Neuronal stem cell (in vitro differentiated cells): ENCODE data around the gene SMG1.

Source experiments
- DNase-seq: peaks from one replicate; pipeline ENCODE4 v3.0.0-alpha.2; 2013; ENCODE audit warnings: low spot score
- H2AFZ ChIP-seq: one replicate; pipeline ENCODE4 v1.6.1; 2013; ENCODE audit warnings: mild to moderate bottlenecking, low read length, inconsistent platforms
- H2AK5ac ChIP-seq: 2 replicates; pipeline ENCODE4 v1.6.1; 2013; ENCODE audit warnings: low read depth, mild to moderate bottlenecking, inconsistent platforms, low read length, moderate library complexity, mixed read lengths
- H2BK120ac ChIP-seq: 2 replicates; pipeline ENCODE4 v1.6.1; 2013; ENCODE audit warnings: low read depth, mild to moderate bottlenecking, inconsistent platforms, low read length, moderate library complexity, mixed read lengths
- H2BK12ac ChIP-seq: one replicate; pipeline ENCODE4 v1.6.1; 2013; ENCODE audit warnings: low read length, inconsistent platforms
- H2BK15ac ChIP-seq: 2 replicates; pipeline ENCODE4 v1.6.1; 2013; ENCODE audit warnings: mild to moderate bottlenecking, low read length, inconsistent platforms, mixed read lengths
- H2BK5ac ChIP-seq: one replicate; pipeline ENCODE4 v1.6.1; 2013; ENCODE audit warnings: inconsistent platforms, mild to moderate bottlenecking, low read length, moderate library complexity
- H3K14ac ChIP-seq: one replicate; pipeline ENCODE4 v1.6.1; 2013; ENCODE audit warnings: low read length, inconsistent platforms
- H3K18ac ChIP-seq: 2 replicates; pipeline ENCODE4 v1.6.1; 2013; ENCODE audit warnings: low read length, inconsistent platforms
- H3K23ac ChIP-seq: 2 replicates; pipeline ENCODE4 v1.6.1; 2013; ENCODE audit warnings: low read depth, mild to moderate bottlenecking, mixed read lengths, low read length, inconsistent platforms; ENCODE audit not compliant: poor library complexity
- H3K27ac ChIP-seq: replicated peaks from 3 replicates; pipeline ENCODE4 v1.5.1; 2013; ENCODE audit warnings: low read length, inconsistent platforms
- H3K27me3 ChIP-seq, 3 experiments: 2 replicates each; pipeline ENCODE4 v1.6.1; 2013; ENCODE audit warnings: low read length in 3 of 3, mild to moderate bottlenecking in 2 of 3, inconsistent platforms in 1 of 3, low read depth in 1 of 3, mixed read lengths in 1 of 3, moderate library complexity in 1 of 3; ENCODE audit not compliant: control insufficient read depth in 3 of 3, insufficient read depth in 3 of 3
- H3K36me3 ChIP-seq, 2 donors: replicated peaks in 1 of 2; 2 replicates each; pipeline ENCODE4 v1.6.1; 2013; ENCODE audit warnings: low read length in 2 of 2; ENCODE audit not compliant: control insufficient read depth in 2 of 2, insufficient read depth in 2 of 2
- H3K4ac ChIP-seq: 2 replicates; pipeline ENCODE4 v1.6.1; 2013; ENCODE audit warnings: inconsistent platforms, mild to moderate bottlenecking, low read length, moderate library complexity
- H3K4me1 ChIP-seq, 2 donors: 1 replicate in 1 of 2; 2 replicates in 1 of 2; pipeline ENCODE4 v1.6.1; 2013; ENCODE audit warnings: low read length in 2 of 2, low read depth in 1 of 2; ENCODE audit not compliant: control insufficient read depth in 2 of 2, insufficient read depth in 1 of 2
- H3K4me2 ChIP-seq: one replicate; pipeline ENCODE4 v1.6.1; 2013; ENCODE audit warnings: mild to moderate bottlenecking, low read length, inconsistent platforms; ENCODE audit not compliant: insufficient read depth, poor library complexity, severe bottlenecking
- H3K4me3 ChIP-seq, 2 donors: 2 replicates each; pipeline ENCODE4 v1.5.1; 2013; ENCODE audit warnings: low read length in 2 of 2, mild to moderate bottlenecking in 2 of 2, inconsistent platforms in 1 of 2, moderate library complexity in 1 of 2
- H3K79me1 ChIP-seq: one replicate; pipeline ENCODE4 v1.6.1; 2013; ENCODE audit warnings: low read depth, mild to moderate bottlenecking, inconsistent platforms, low read length, moderate library complexity
- H3K9ac ChIP-seq: one replicate; pipeline ENCODE4 v1.6.1; 2013; ENCODE audit warnings: mild to moderate bottlenecking, low read depth, low read length, inconsistent platforms; ENCODE audit not compliant: poor library complexity
- H3K9me3 ChIP-seq, 2 donors: replicated peaks in 1 of 2; 2 replicates each; pipeline versions ENCODE3 to v1.6.1; 2013; ENCODE audit warnings: low read length in 2 of 2, mild to moderate bottlenecking in 2 of 2, inconsistent platforms in 1 of 2, low read depth in 1 of 2, mixed read lengths in 1 of 2, moderate library complexity in 1 of 2; ENCODE audit not compliant: control insufficient read depth in 2 of 2, insufficient read depth in 1 of 2
- H4K8ac ChIP-seq: one replicate; pipeline ENCODE4 v1.6.1; 2013; ENCODE audit warnings: low read depth, mild to moderate bottlenecking, inconsistent platforms, low read length, moderate library complexity
- H4K91ac ChIP-seq: one replicate; pipeline ENCODE4 v1.6.1; 2013; ENCODE audit warnings: low read length, low read depth, mild to moderate bottlenecking, inconsistent platforms; ENCODE audit not compliant: poor library complexity
- WGBS, 2 donors: extraction: QIAGEN DNeasy Blood & Tissue Kit; methylation state at CpG; one replicate each; pipeline ENCODE4 v1.1.7; 2013; ENCODE audit warnings: missing lambda C conversion rate in 2 of 2, mixed read lengths in 1 of 2; ENCODE audit not compliant: insufficient read length in 2 of 2, insufficient replicate concordance in 1 of 2; ENCODE audit errors: extremely low coverage in 2 of 2; 5-methylcytosine and 5-hydroxymethylcytosine counted together

Gene SMG1

DNA sequence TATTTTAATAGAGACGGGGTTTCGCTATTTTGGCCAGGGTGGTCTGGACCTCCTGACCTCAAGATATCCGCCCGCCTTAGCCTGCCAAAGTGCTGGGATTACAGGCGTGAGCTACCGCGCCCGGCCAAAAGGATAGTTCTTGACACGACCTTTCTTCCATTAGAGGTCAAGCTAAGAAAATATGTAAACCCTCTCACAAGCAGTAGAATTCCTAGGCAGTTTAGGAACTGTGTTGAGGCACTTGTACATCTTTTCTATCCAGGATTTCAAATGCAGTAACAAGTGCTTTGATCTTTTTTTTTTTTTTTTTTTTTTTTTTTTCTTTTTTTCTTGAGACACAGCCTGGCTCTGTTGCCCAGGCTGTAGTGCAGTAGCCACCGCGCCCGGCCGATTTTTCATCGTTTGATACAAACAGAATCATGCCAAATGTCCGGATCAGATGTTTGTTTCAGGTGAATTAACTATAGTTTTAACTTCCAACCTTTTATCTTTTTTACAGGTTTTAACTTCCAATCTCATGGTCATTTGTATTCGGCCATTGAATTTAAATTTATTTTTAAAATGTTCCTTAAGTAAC is 123.4 kb downstream of the SMG1 start:
- Histone ChIP-seq H3K27me3 (no peaks in the 10 kb centered on the region), H3K9me3 (no peaks in the 10 kb centered on the region), H4K91ac (no peak overlapping the region), H3K9ac (no peak overlapping the region), H2BK12ac (peak overlapping the region; percentile 14), H3K4ac (no peak overlapping the region), H4K8ac (no peak overlapping the region), H2AFZ (no peak overlapping the region), H3K4me3 (no peak overlapping the region), H3K4me1 (peaks cover 2 to 12% of the 10 kb centered on the region in 2 donors), H3K36me3 (peaks cover 2 to 53% of the 10 kb centered on the region in 2 donors), H3K79me1 (peaks cover 6% of the 10 kb centered on the region), H3K27ac (peak overlapping the region; percentile 59), H2BK120ac (no peak overlapping the region), H2AK5ac (peak overlapping the region; percentile 90), H3K4me2 (no peak overlapping the region), H3K14ac (no peak overlapping the region), H2BK5ac (no peak overlapping the region), H2BK15ac (no peak overlapping the region), H3K18ac (no peak overlapping the region), H3K23ac (no peak overlapping the region)
- DNase-seq, result no peak
- WGBS, 2 donors, result no CpG with 5 or more reads among the region's 16 CpGs

DNA sequence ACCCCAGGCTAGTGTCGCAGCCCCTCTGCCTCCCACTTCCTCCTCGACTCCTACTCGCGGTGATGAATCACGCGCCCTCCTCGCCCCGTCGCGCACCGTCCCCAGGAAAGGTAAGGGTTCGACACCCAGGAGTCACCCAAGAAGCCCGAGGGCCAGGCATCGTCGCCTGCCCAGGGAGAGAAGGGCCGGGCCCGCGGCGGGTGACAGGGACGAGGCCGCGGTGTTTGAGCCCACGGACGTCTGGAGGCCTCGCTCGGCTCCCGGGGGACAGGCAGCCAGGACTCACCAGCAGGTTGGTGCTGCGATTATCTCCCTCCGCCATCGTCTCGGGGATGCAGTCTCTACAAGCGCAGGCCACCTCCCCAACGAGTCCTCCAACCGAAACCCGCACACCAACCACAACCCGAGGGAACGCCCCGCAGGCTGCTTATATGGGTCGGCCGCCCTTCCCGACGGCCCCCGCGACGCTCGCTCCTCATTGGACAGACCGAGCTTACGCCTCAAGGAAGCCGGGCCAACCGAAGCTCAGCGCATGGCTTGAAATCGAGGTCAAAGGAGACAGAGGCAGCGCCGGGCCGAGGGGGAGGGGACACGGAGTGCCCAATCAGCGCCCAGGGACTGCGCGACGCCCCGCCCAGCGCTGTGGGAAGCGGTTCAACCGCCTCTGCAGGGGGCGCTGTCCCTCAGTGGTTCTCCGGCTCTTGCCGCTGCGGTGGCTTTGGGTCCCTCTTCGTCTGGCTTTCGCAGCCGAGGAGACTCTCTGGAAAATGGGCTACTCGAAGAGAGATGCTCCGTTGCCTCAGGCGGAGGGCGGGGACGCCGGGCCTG is 124.8 kb downstream of the SMG1 start, which contains the start of gene ARL6IP1:
Gene ARL6IP1 (minus strand): TSS at position 405 of the 828 bp plus-strand sequence. CDS start 83 bp downstream, at position 322.
- peak within 1 kb of the TSS; percentile 97 for H3K9ac ChIP-seq
- peak within 1 kb of the TSS; percentile 76 for H4K8ac ChIP-seq
- H2AFZ ChIP-seq, result peak within 1 kb of the TSS; percentile 81
- peak within 1 kb of the TSS; percentile 95 for H3K27ac ChIP-seq
- H3K36me3 ChIP-seq, result peaks cover 4 to 53% of the 10 kb centered on the region in 2 donors
- no peak within 1 kb of the TSS for H2BK12ac ChIP-seq
- peaks cover 6% of the 10 kb centered on the region for H3K79me1 ChIP-seq
- H3K4me3 ChIP-seq, result peak within 1 kb of the TSS; percentile 91 to 95
- peak within 1 kb of the TSS; percentile 96 for H2AK5ac ChIP-seq
- peaks cover 2 to 12% of the 10 kb centered on the region in 2 donors for H3K4me1 ChIP-seq
- H2BK15ac ChIP-seq, result peak within 1 kb of the TSS; percentile 91
- WGBS, 2 donors, result no CpG with 5 or more reads among the region's 77 CpGs
- peak within 1 kb of the TSS; percentile 71 for H3K4me2 ChIP-seq
- H2BK120ac ChIP-seq, result peak within 1 kb of the TSS; percentile 95
- H3K14ac ChIP-seq, result peak within 1 kb of the TSS; percentile 95
- H3K9me3 ChIP-seq, result no peaks in the 10 kb centered on the region
- peak within 1 kb of the TSS; percentile 82 for H4K91ac ChIP-seq
- DNase-seq, result peak; percentile 99
- peak within 1 kb of the TSS; percentile 98 for H3K18ac ChIP-seq
- no peaks in the 10 kb centered on the region for H3K27me3 ChIP-seq
- H3K4ac ChIP-seq, result peak within 1 kb of the TSS; percentile 77
- peak within 1 kb of the TSS; percentile 99 for H3K23ac ChIP-seq
- peak within 1 kb of the TSS; percentile 98 for H2BK5ac ChIP-seq

DNA sequence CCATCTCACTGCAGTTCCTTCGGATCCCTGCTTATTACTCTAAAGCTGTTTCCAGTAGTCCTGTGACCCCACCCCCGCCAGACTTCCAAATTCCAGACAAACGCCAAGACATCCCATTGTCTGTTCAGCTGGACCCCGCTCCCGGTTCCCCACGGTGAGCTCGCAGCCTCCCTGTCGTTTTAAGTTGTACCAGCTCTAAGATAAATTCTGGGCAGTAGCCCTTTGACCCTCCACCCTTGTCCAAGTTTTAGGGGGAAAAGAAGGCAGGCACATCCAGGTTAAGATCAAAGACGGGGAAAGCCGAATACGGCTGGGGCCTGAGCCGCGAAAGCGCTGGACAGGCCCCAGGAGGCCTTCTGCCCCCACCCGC is 125.4 kb downstream of the SMG1 start:
- Histone ChIP-seq H4K91ac (peak overlapping the region; percentile 82), H4K8ac (no peak overlapping the region), H2BK12ac (no peak overlapping the region), H3K18ac (peak overlapping the region; percentile 97), H3K4me3 (peak overlapping the region; percentile 91 to 95), H2BK15ac (peak overlapping the region; percentile 87), H3K4me1 (peaks cover 2 to 12% of the 10 kb centered on the region in 2 donors), H3K79me1 (peaks cover 7% of the 10 kb centered on the region), H2BK120ac (peak overlapping the region; percentile 95), H3K27ac (peak overlapping the region; percentile 65), H2AFZ (peak overlapping the region; percentile 81), H3K9me3 (no peaks in the 10 kb centered on the region), H3K27me3 (no peaks in the 10 kb centered on the region), H2BK5ac (peak overlapping the region; percentile 98), H3K4me2 (peak overlapping the region; percentile 71), H3K9ac (peak overlapping the region; percentile 97), H3K36me3 (peaks cover 6 to 53% of the 10 kb centered on the region in 2 donors), H3K4ac (no peak overlapping the region), H2AK5ac (peak overlapping the region; percentile 96), H3K14ac (peak overlapping the region; percentile 95), H3K23ac (peak overlapping the region; percentile 99)
- no CpG with 5 or more reads among the region's 15 CpGs for WGBS, 2 donors
- DNase-seq, result peak; percentile 48

DNA sequence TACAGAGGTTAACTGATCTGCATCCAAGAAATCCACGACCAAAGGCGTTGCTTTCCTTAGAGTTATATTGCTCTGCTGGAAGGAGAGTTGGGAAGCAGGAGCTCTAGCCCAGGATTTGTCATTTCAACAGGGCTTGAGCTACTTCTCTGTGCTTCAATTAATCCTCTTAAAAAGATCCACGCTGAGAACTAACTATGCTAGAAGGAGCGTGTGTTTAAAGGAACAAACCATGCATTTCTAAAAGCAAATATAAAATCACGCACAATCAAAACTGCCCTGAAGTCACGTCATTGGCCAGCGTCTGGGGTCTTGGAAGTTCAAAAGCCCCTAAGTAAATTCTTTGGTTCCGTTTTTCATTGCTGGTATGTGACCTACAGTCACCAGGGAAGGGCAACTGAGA is 125.9 kb downstream of the SMG1 start:
- H3K27ac ChIP-seq, result no peak overlapping the region
- no peak for DNase-seq
- WGBS, 2 donors, result no CpG with 5 or more reads among the region's 8 CpGs

More for the DNA sequence above, 125.9 kb downstream of the SMG1 start:
- Histone ChIP-seq H3K36me3 (peaks cover 6 to 53% of the 10 kb centered on the region in 2 donors), H3K23ac (no peak overlapping the region), H2AFZ (peak overlapping the region; percentile 6), H3K79me1 (peaks cover 7% of the 10 kb centered on the region), H3K4me1 (peaks cover 2 to 12% of the 10 kb centered on the region in 2 donors), H3K4me3 (peak overlapping the region; percentile 91 to 95), H3K4me2 (peak overlapping the region; percentile 71), H3K18ac (no peak overlapping the region), H3K4ac (no peak overlapping the region), H2BK120ac (no peak overlapping the region), H4K8ac (no peak overlapping the region), H2BK12ac (no peak overlapping the region), H3K27me3 (no peaks in the 10 kb centered on the region), H2BK5ac (no peak overlapping the region), H2AK5ac (no peak overlapping the region), H4K91ac (no peak overlapping the region), H3K9ac (no peak overlapping the region), H2BK15ac (no peak overlapping the region), H3K9me3 (no peaks in the 10 kb centered on the region), H3K14ac (no peak overlapping the region)
